Duodenal mucosa (tissue), 2 donors: Measurements from ENCODE around the gene HACD2.

Experiments
- H3K27ac ChIP-seq: one replicate; pipeline ENCODE4 v1.7.0; 2013; ENCODE audit warnings: low read depth, low read length
- H3K27me3 ChIP-seq, 2 donors: one replicate each; pipeline ENCODE4 v1.7.0; 2013; ENCODE audit warnings: low read length in 2 of 2, control low read depth in 1 of 2; ENCODE audit not compliant: insufficient read depth in 2 of 2, control insufficient read depth in 1 of 2
- H3K36me3 ChIP-seq, 2 donors: one replicate each; pipeline ENCODE4 v1.7.0; 2013; ENCODE audit warnings: low read length in 2 of 2, control low read depth in 1 of 2; ENCODE audit not compliant: insufficient read depth in 2 of 2, control insufficient read depth in 1 of 2
- H3K4me1 ChIP-seq, 2 donors: one replicate each; pipeline ENCODE4 v1.7.0; 2013; ENCODE audit warnings: low read length in 2 of 2, control low read depth in 1 of 2; ENCODE audit not compliant: insufficient read depth in 2 of 2, control insufficient read depth in 1 of 2
- H3K4me3 ChIP-seq, 2 donors: one replicate each; pipeline ENCODE4 v1.7.0; 2013; ENCODE audit warnings: low read length in 2 of 2, low read depth in 1 of 2
- H3K9ac ChIP-seq, 2 donors: one replicate each; pipeline ENCODE4 v1.7.0; 2013; ENCODE audit warnings: low read length in 2 of 2, low read depth in 1 of 2
- H3K9me3 ChIP-seq, 2 donors: one replicate each; pipeline ENCODE4 v1.7.0; 2013; ENCODE audit warnings: low read length in 2 of 2, control low read depth in 1 of 2; ENCODE audit not compliant: control insufficient read depth in 1 of 2

Gene HACD2

DNA sequence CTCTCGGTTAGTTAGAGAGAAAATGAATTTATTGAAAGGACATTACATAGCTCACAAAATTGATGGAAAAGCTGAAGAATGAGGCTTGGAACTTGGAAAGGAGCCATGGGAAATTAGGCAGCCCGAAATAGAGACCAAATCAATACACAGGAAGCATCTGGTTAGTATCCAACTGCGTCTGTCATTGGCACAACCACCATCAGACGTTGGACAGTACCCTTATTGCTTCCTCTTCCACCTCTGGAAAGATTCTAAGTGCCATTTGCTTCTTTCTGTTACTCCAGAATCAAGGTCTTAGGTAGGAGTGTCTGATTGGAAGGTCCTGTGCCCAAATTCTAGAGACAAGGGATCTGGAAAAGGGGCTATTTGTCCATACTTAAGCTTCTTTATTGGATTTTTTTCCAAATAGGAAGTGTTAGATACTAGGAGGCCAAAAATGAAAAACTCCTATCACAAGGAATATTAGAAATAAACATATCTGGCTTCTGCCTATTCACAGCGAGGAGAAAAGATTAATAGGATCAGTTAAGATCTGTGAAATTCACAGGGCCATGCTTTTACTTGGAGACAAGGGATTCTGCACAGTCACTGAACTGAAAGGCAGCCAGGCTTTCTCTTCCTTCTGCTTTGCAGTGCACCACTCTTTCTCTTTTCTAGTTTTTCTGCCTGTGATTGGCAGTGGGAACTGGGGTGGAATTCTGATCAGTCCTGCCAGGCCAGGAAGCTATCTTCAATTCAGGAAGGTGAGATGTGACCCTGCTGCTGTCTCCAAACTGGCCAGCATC is 10.7 kb upstream of the HACD2 start:
- Histone ChIP-seq H3K9ac (no peak overlapping the region), H3K27ac (no peak overlapping the region), H3K4me1 (peaks cover 0 to 5% of the 10 kb centered on the region in 2 donors), H3K4me3 (no peak overlapping the region), H3K27me3 (no peaks in the 10 kb centered on the region), H3K36me3 (no peaks in the 10 kb centered on the region), H3K9me3 (peaks cover 0 to 3% of the 10 kb centered on the region in 2 donors)

GRCh38 chr3:123593381-123593780 is 8.5 kb upstream of the HACD2 start:
- Histone ChIP-seq H3K9ac (no peak overlapping the region), H3K27ac (no peak overlapping the region), H3K9me3 (peaks cover 0 to 4% of the 10 kb centered on the region in 2 donors), H3K4me3 (no peak overlapping the region), H3K27me3 (no peaks in the 10 kb centered on the region), H3K4me1 (no peaks in the 10 kb centered on the region), H3K36me3 (no peaks in the 10 kb centered on the region)

DNA sequence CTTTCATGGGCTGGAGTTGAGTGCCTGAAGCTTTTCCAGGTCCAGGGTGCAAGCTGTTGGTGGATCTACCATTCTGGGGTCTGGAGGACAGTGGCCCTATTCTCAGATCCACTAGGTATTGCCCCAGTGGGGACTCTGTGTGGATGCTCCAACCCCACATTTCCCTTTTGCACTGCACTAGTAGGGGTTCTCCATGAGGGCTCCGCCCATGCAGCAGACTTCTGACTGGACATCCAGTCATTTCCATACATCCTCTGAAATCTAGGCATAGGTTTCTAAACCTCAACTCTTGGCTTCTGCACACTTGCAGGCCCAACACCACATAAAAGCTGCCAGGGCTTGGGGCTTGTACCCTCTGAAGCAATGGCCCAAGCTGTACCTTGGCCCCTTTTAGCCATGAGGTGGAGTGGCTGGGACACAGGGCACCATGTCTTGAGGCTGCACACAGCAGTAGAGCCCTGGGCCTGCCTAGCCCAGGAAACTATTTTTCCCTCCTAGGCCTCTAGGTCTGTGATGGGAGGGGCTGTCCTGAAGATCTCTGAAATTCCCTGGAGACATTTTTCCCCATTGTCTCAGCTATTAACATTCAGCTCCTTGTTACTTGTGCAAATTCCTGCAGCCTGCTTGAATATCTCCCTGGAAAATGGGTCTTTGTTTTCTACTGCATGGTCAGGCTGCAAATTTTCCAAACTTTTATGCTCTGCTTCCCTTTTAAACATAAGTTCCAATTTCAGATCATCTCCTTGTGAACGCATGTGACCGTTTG is 6.0 kb upstream of the HACD2 start:
- Histone ChIP-seq H3K27ac (no peak overlapping the region), H3K9ac (no peak overlapping the region), H3K4me1 (peaks cover 4 to 5% of the 10 kb centered on the region in 2 donors), H3K36me3 (no peaks in the 10 kb centered on the region), H3K27me3 (no peaks in the 10 kb centered on the region), H3K4me3 (no peak overlapping the region), H3K9me3 (peaks cover 0 to 4% of the 10 kb centered on the region in 2 donors)

GRCh38 chr3:123587401-123587800 is 2.5 kb upstream of the HACD2 start:
- H3K27ac ChIP-seq = no peak overlapping the region

DNA sequence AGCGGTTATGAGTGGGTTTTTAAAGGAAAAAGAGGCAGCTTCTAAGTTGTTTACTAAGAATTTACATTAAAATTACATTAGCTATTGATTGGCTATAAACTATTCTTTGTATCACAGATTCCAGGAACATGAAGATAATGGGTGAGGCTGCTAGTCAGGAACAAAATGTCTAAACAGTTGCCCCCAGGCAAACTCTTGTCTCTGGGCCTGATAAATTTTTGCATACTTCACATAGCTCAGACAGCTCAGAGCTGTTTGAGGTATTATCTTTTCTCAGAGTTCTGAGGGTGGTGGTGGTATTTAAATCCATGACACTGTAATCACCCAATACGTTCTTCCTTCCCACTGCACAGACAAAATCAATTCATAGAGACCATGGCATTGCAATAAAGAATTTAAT is 2.1 kb upstream of the HACD2 start:
- peaks cover 0 to 4% of the 10 kb centered on the region in 2 donors for H3K9me3 ChIP-seq
- no peak overlapping the region for H3K27ac ChIP-seq
- no peaks in the 10 kb centered on the region for H3K36me3 ChIP-seq
- H3K27me3 ChIP-seq = no peaks in the 10 kb centered on the region
- no peak overlapping the region for H3K9ac ChIP-seq
- H3K4me1 ChIP-seq = peaks cover 5 to 14% of the 10 kb centered on the region in 2 donors
- H3K4me3 ChIP-seq = no peak overlapping the region

More at GRCh38 chr3:123587401-123587800, 2.5 kb upstream of the HACD2 start:
- Histone ChIP-seq H3K9me3 (peaks cover 0 to 4% of the 10 kb centered on the region in 2 donors), H3K27me3 (no peaks in the 10 kb centered on the region), H3K36me3 (no peaks in the 10 kb centered on the region), H3K4me3 (no peak overlapping the region), H3K9ac (no peak overlapping the region), H3K4me1 (peaks cover 5 to 14% of the 10 kb centered on the region in 2 donors)

DNA sequence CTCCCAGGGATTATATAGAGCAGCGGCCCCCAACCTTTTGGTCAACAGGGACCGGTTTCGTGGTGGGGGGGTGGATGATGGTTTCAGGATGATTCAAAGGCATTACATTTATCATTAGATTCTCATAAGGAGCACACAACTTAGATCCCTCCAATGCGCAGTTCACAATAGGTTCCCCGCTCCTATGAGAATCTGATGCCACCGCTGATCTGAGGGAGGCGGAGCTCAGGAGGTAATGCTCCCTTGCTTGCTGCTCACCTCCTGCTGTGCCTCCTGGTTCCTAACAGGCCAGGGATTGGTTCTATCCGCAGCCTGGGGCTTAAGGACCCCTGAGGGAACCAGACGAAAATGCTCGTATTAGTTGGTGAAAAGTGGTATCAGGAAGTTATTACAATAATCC is 1.3 kb upstream of the HACD2 start:
- Histone ChIP-seq H3K9ac (peak overlapping the region; percentile 77 to 96), H3K9me3 (peaks cover 0 to 4% of the 10 kb centered on the region in 2 donors), H3K27ac (no peak overlapping the region), H3K36me3 (peaks cover 3 to 4% of the 10 kb centered on the region in 2 donors), H3K4me1 (peaks cover 5 to 14% of the 10 kb centered on the region in 2 donors), H3K27me3 (no peaks in the 10 kb centered on the region), H3K4me3 (peak overlapping the region; percentile 84 to 99)

- Histone ChIP-seq H3K27me3 (no peaks in the 10 kb centered on the region), H3K9ac (peak overlapping the region; percentile 42 to 73), H3K4me3 (peak overlapping the region; percentile 84 to 99)
These were observed 417 bp downstream of the HACD2 start for GRCh38 chr3:123584284-123584987.

DNA sequence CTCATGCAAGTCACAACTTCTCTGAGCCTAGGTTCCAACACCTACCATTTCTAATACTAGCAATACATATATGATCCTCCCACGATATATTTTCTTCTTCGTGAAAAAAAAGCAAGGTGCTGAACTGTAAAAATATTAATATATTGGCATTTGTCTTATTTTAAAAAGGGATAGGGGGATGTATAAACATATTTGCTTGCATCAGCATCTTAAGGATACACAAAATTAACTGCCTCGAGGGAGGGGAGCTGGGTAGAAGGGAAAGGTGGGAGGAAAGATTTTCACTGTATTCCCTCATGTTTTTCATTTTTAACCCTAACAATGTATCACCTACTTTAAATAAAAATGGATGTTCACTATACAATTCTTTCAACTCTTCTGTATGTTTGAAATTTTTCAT is 1.3 kb downstream of the HACD2 start:
- Histone ChIP-seq H3K9ac (no peak overlapping the region), H3K4me3 (no peak overlapping the region), H3K27me3 (no peaks in the 10 kb centered on the region)

More at GRCh38 chr3:123584284-123584987, 417 bp downstream of the HACD2 start:
- H3K36me3 ChIP-seq = peaks cover 6 to 14% of the 10 kb centered on the region in 2 donors
- H3K9me3 ChIP-seq = no peaks in the 10 kb centered on the region
- H3K4me1 ChIP-seq = peaks cover 5 to 14% of the 10 kb centered on the region in 2 donors
- H3K27ac ChIP-seq = peak overlapping the region; percentile 77

DNA sequence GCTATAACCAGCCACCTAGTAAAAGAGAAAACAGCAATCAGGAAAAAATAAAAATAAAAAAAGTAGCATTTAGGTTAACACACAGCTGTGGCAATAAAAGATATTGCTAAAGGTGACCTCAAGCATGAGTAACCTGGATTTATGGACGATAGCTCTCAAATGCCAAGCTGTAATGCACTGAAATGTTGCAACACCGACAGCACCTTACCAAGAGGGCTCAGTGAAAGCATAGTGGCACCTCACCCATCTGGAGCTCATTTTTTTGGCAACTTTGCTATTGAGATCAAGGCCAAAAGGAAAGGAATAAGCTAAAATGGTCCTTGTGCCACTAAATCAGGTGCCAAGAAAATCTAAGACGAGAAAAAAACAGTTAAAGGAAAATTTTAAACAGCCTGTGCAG is 2.5 kb downstream of the HACD2 start:
- H3K4me3 ChIP-seq = no peak overlapping the region
- no peaks in the 10 kb centered on the region for H3K9me3 ChIP-seq
- no peak overlapping the region for H3K9ac ChIP-seq
- no peak overlapping the region for H3K27ac ChIP-seq
- H3K36me3 ChIP-seq = peaks cover 9 to 19% of the 10 kb centered on the region in 2 donors
- peaks cover 5 to 19% of the 10 kb centered on the region in 2 donors for H3K4me1 ChIP-seq
- H3K27me3 ChIP-seq = no peaks in the 10 kb centered on the region

More for the DNA sequence above, 1.3 kb downstream of the HACD2 start:
- Histone ChIP-seq H3K4me1 (peaks cover 5 to 18% of the 10 kb centered on the region in 2 donors), H3K27ac (no peak overlapping the region), H3K36me3 (peaks cover 8 to 16% of the 10 kb centered on the region in 2 donors), H3K9me3 (no peaks in the 10 kb centered on the region)
